ENCODE results near the gene COL28A1. TPM values are rescaled to one million over a fixed set of nuclear protein-coding genes. Genes with fewer than 3 reads are reported as not detected.

The COL28A1 gene
- total RNA-seq (ENCODE audit: insufficient read depth, low replicate concordance), result not detected

GRCh38 chr7:7535691-7536090, at the start of gene COL28A1:
Gene COL28A1, minus strand, starts transcription at chr7:7535873. Its CDS starts 2,998 bp downstream, at chr7:7532875.
- DNase-seq (ENCODE audit: low spot score), result no peak

- DNase-seq (ENCODE audit: low spot score), result no peak
Observed at GRCh38 chr7:7584653-7585052, 49.0 kb upstream of the COL28A1 start.

- no peak for DNase-seq (ENCODE audit: low spot score)
Observed at GRCh38 chr7:7583731-7584130, 48.1 kb upstream of the COL28A1 start.

DNA sequence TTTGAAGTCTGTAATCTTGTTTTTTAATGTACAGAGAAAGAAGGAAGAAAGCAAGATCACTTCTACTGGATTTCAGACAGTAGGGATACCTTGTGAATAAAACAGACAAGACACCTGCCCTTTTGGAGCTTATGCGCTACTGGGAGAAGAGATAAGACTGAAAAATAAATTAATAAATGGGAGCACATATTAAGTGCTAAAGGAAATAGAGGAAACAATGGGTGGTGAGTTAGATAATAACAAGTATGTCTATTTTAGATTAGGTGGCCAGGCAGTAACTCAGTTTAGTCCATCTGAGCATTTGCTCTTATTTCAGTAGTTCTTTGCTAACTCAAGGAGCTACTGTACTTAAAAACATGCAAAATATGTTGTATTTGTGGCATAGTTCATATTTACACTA, 46.9 kb upstream of the COL28A1 start:
- DNase-seq (ENCODE audit: low spot score), result no peak

DNA sequence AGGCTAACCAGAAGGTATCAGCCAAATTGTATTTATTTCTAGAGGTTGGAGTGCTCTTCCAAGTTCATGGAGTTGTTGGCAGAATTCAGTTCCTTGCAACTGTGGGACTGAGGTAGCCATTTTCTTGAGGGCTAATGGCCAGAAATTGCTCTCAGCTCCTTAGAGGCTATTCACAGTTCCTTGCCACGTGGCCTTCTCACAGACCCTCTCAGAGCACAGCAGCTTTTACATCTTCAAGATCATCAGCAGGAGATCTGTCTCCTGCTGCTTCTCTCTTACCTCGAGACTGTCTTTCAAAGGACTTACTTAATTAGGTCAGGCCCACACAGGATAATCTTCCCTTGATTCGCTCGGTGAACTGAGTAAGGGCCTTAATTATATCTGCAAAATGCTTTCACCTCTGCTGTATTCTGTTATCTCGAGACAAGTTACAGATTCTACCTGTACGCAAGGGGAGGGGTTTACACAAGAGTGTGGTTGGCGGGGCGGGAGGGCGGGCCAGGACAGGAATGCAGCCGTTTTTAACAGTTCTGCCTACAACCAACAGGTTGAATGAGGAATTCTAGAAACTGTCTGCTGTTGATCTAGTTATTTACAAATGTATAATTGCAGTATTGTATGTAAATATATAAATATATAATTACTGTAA, 46.0 kb upstream of the COL28A1 start:
- DNase-seq (ENCODE audit: low spot score), result no peak

GRCh38 chr7:7579638-7580037, 44.0 kb upstream of the COL28A1 start:
- DNase-seq (ENCODE audit: low spot score), result no peak

- DNase-seq (ENCODE audit: low spot score), result no peak
Observed at GRCh38 chr7:7577888-7578287, 42.2 kb upstream of the COL28A1 start.

- no peak for DNase-seq (ENCODE audit: low spot score)
Observed at GRCh38 chr7:7576344-7576743, 40.7 kb upstream of the COL28A1 start.

GRCh38 chr7:7573701-7574100, 38.0 kb upstream of the COL28A1 start:
- DNase-seq (ENCODE audit: low spot score), result no peak

GRCh38 chr7:7570584-7570983, 34.9 kb upstream of the COL28A1 start:
- no peak for DNase-seq (ENCODE audit: low spot score)

DNA sequence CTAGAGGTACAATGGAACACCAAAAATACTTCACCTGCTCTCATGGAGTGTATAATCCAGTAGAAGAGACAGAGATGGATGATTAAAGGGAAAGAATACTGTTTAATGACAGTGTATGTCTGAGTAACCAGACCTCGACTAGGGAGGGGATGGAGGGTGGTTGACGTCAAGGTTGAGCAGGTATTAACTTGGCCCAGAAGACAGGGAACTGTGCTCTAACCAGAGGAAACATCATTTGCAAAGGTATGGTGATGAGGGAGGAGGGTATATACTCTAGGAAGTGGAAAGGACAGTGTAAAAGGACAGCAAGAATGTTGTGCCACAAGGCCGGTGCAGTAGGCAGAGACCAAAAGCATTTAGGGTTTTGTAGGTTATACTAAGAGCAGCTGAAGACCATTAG, 33.9 kb upstream of the COL28A1 start:
- no peak for DNase-seq (ENCODE audit: low spot score)

DNA sequence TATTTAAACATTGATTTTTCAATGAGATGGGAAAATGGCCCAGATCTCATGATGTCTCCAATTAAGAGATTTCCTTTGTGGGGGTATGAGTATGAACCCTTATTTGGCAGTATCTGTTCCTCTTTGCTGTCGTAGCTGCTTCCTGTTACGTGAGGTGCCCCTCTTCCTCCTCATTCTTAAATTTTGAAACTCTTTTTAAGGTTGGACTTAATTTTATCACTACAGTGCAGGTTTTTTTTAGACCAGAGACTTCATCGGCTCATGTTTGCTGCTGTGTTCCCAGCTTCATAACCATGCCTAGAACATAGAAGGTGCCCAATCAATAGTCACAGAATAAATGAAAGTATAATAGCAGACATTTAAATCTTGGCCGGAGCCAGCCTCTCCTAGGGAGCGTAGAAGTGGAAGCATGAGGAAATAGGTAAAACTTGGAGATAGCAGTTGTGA, 33.4 kb upstream of the COL28A1 start:
- DNase-seq (ENCODE audit: low spot score), result peak; percentile 14

GRCh38 chr7:7568553-7568952, 32.9 kb upstream of the COL28A1 start:
- no peak for DNase-seq (ENCODE audit: low spot score)

GRCh38 chr7:7567898-7568531, 32.3 kb upstream of the COL28A1 start:
- no peak for DNase-seq (ENCODE audit: low spot score)

DNA sequence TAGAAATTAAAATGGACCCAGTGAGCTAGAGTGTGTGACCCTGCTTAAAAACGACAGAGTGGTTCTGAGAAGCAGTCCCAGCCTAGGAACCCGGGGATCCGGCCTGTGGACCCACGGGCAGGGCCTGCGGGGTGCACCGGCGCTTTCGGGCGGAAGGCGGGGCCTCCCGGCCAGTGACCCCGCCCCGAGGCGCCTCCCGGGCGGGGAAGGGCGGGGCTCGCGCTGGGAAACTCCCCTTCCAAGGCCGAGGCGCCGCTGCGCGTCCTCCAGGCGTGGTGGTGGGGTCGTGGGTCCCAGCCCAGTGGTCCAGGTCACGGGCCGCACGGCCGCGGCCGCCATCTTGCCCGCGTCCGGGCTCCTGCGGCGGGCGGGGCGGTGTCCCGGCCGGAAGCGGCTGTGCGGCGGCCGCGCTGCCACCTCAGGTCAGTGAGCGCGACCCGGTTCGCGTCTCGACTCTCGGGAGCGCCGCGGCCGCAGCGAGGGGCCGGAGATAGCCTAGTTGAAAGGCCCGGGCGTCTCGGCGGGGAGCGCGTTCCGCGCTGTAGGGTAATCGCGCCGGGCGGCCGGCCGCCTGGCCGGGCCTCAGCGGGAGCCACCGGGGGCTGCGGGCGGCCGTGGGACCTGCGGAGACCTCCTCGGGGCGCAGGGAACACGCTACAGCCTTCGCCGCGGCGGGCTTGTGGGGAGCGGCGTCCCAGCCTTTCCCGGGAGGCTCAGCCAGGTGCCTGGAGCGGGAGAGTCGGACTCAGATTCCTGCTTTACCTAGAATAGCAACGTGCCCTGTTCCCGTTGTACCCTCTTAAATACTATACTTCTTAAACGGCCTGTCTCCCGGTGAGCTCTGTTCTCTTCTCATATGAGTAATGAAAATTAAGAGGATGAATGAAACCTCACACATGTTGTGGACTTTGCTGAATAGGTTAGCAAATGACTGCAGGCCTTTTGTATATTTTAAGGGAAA, 31.3 kb upstream of the COL28A1 start, which contains the start of gene MIOS:
Gene MIOS (plus strand): TSS at position 234 of the 961 bp plus-strand sequence. CDS start 5,592 bp downstream, outside the sequence.
- DNase-seq (ENCODE audit: low spot score), result peak; percentile 86

DNA sequence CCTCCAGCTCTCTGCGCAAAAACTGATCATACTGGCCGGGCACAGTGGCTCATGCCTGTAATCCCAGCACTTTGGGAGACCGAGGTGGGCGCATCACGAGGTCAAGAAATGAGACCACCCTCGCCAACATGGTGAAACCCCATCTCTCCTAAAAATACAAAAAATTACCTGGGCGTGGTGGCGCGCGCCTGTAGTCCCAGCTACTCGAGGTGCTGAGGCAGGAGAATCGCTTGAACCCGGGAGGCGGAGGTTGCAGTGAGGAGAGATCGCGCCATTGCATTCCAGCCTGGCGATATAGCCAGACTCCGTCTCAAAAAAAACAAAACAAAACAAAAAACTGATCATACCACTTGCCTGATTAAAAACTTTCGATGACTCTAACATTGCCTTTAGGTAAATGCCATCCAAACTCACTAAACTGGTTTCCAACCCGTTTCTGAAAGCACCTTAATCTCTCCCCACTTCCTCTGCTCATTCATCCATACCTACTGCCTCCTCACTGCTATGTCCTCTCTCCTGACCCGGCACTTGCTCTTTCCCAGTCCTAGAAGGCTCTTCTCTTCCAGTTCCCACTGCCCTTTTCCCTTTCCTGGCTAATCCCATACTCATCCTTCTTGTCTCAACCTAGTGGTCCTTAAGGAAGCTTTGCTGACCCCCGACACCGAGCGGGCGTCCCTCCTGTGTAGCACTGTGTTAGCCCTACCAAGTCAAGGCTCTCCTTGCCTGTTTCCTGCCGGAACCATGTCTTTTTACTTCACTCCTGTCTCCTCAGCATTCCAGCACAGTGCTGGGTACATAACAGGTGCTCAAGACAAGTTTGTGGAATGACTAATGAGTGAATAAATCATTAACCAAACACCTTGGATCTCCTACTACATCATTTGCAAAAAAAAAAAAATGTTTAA, 30.3 kb upstream of the COL28A1 start:
- DNase-seq (ENCODE audit: low spot score), result peak; percentile 67

DNA sequence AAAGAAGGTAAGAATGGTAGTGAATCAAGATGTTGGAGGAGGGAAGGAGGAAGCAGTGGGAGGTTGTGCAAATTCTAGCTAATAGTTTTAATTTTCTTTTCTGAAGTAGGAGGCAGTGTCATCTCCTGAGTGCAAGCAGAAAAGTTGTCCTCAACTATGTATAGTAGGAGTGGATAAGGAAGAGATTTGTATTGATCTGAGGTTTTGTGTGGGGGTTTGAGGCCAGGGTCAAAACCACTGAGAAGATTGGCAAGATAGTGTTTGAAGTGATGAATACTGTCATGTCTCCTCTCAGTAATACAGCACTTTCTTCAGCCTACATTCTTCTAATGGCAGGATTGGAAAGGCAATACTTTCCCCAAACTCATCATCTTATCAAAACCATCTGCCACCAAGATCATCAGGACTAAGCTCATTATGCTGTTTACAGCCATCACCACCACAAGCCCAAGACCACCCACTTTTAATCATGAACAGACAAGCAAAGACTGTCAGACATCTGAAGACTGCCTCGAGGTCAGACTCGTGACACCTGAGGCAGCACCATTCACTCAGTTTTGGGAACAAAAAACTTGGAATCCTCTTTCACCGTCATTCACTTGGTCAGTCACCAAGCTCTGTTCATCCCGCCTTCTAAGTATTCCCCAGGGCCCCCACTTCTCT, 29.5 kb upstream of the COL28A1 start:
- no peak for DNase-seq (ENCODE audit: low spot score)

- DNase-seq (ENCODE audit: low spot score), result peak; percentile 53
Observed at GRCh38 chr7:7564323-7564780, 28.7 kb upstream of the COL28A1 start.

DNA sequence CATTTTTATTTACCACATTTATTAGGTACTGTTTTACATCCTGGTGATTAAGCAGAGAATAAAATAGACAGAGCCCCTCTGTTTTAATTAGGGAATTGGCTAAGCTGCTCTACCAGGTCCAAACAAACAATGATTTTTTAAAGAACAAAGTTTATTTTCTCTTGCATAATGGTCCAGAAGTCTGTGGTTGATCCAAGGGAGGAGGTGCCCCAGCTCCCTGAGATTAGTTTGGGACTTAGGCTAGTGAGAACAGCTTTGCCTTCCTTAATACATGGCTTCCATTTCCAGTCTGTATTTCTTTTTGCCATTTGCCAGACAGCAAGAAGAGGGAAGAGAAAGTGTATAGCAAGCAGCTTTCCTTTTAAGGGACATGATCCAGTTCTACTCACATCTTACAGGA, 28.1 kb upstream of the COL28A1 start:
- peak; percentile 7 for DNase-seq (ENCODE audit: low spot score)

DNA sequence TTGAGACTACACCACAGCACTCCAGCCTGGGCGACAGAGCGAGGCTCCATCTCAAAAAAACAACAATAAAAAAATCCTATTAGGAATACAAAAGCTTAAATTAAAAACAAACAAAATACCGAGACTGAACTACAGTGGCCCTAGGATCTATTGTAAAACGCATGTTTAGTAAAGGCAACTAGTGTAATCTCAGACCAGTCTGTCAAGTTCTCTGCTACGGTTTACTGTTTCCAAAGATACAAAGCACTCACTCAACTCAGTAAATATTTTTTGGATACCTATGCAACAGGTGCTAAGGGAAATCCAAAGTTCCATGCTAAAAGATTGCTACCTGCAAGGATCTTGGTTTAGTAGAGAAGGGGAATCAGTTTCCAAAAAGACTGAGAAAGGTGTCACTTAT, 27.6 kb upstream of the COL28A1 start:
- DNase-seq (ENCODE audit: low spot score), result peak; percentile 28

Data from umbilical cord (tissue), 2 donors.